ES-I3 (cell line): ENCODE results near the gene ZFHX2.
"Not testable (repeated sequence)": the region's sequence is repeated elsewhere in the genome, so short reads cannot be mapped to it uniquely, and the experiment has no call there.

Experiments
- H3K36me3 ChIP-seq: 2 replicates; pipeline ENCODE4 v1.6.1; 2013; ENCODE audit warnings: mild to moderate bottlenecking, low read length, control low read depth, moderate library complexity; ENCODE audit not compliant: insufficient read depth
- H3K4me1 ChIP-seq: 2 replicates; pipeline ENCODE4 v1.6.1; 2013; ENCODE audit warnings: mild to moderate bottlenecking, control low read depth, low read length; ENCODE audit not compliant: insufficient read depth
- H3K9ac ChIP-seq: 2 replicates; pipeline ENCODE4 v1.6.1; 2013; ENCODE audit warnings: low read depth, mild to moderate bottlenecking, low read length, moderate library complexity
- H3K9me3 ChIP-seq: 2 replicates; pipeline ENCODE4 v1.6.1; 2013; ENCODE audit warnings: mild to moderate bottlenecking, low read length, moderate library complexity; ENCODE audit not compliant: control insufficient read depth, insufficient read depth

Gene ZFHX2

DNA sequence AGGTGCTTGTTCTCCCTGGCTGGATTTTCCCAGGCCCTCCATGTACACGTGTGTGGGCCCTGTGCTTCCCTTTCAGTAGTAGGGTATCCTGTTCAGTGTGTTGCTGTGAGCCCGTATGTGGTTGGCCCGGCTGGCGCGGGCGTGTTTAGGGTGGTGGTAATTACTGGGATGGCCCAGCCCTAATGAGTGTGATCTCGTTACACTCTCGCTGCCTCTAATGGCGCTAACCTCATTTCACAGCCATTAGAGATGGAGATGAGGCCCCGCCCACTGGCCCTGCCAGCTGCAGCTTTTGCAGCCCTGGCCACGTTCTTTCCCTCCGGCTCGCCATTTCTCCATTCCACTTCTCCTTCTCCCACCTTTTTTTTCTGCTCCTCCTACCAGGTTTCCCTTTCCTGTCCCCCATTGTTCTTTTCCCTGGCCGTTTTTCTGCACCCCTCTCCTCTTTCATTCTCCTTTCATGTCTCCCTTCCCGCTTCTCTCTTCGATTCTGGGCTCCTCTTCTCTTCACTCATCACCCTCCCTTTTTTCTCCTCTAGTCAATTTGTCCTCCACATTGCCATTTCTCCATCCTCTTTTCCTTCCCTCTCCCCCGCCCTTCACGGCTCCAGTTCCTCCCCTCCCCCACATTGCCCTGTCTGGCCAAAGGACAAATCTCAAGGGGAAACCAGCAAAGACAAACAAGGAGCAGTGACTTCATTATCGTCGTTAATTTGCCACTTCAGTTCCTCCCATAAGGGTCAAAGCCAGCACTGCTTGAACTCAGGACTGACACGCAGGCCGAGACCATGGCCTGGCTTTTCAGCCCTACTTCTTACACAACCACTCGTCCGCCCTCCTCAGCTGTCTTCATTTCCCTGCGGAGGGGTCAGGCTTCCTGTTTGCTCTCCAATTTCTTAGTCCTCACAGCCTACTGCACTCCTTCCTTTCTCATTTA lies 6.8 kb downstream of the ZFHX2 start:
- Histone ChIP-seq H3K9me3 (no peaks in the 10 kb centered on the region), H3K4me1 (peaks cover 52% of the 10 kb centered on the region), H3K9ac (peak overlapping the region; percentile 38), H3K36me3 (peaks cover 6% of the 10 kb centered on the region; the same call in 1 of the 2 replicates)

DNA sequence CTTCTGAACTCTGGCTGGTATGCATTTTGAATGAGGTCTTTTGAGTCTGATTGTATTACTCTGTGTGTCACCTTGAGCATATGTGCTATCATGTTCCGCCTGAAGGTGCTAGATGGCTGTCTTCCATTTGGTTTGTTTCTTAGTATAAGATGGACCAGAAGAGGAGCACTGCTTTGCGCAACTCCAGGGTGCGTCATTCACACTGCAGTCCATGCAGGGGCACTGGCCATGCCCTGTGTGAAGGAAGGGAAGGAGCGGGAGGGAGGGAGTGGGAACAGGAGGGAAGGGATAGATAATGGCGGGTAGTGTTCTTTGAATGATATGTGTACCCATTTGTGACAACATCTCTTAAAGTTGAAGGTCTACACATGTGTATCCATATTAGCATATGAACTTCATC lies 8.2 kb downstream of the ZFHX2 start:
- Histone ChIP-seq H3K4me1 (peaks cover 50% of the 10 kb centered on the region), H3K9me3 (no peaks in the 10 kb centered on the region), H3K36me3 (peaks cover 6% of the 10 kb centered on the region; the same call in 1 of the 2 replicates), H3K9ac (no peak overlapping the region)

DNA sequence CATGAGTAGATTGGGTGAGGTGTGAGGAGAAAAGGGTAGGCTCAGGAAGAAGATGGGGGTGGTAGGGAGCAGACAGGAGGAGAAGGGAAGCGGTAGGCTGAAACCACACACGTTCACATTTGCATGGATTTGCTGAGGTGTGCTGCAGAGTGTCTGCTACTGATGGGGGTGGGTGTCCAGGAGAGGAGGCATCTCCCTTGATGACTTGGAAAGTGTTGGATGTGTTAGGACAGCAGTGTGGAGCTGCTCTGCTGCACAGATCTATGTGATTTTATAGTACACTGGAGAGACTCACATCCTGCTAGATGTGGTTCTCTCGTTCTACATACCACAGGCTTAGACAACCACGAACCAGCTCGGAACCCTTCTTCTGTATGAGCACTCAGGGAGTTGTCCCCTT lies 9.3 kb downstream of the ZFHX2 start:
- no peaks in the 10 kb centered on the region for H3K9me3 ChIP-seq
- H3K4me1 ChIP-seq: peaks cover 39% of the 10 kb centered on the region
- no peak overlapping the region for H3K9ac ChIP-seq
- peaks cover 6% of the 10 kb centered on the region; the same call in 1 of the 2 replicates for H3K36me3 ChIP-seq

DNA sequence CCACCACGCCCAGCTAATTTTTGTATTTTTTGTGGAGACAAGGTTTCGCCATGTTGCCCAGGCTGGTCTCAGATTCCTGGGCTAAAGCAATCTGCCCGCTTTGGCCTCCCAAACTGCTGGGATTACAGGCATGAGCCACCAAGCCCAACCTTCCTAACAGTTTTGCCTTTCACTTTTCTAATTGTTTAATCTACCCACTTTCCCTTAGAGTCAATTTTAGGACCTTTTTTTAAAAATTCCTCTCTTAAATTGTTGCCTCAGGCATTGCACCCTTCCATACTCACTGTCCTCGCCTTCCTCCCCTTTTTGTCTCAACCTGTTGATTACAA lies 11.5 kb downstream of the ZFHX2 start:
- peaks cover 6% of the 10 kb centered on the region; the same call in 1 of the 2 replicates for H3K36me3 ChIP-seq
- H3K9me3 ChIP-seq: no peaks in the 10 kb centered on the region
- H3K9ac ChIP-seq: no peak overlapping the region
- peaks cover 31% of the 10 kb centered on the region for H3K4me1 ChIP-seq

DNA sequence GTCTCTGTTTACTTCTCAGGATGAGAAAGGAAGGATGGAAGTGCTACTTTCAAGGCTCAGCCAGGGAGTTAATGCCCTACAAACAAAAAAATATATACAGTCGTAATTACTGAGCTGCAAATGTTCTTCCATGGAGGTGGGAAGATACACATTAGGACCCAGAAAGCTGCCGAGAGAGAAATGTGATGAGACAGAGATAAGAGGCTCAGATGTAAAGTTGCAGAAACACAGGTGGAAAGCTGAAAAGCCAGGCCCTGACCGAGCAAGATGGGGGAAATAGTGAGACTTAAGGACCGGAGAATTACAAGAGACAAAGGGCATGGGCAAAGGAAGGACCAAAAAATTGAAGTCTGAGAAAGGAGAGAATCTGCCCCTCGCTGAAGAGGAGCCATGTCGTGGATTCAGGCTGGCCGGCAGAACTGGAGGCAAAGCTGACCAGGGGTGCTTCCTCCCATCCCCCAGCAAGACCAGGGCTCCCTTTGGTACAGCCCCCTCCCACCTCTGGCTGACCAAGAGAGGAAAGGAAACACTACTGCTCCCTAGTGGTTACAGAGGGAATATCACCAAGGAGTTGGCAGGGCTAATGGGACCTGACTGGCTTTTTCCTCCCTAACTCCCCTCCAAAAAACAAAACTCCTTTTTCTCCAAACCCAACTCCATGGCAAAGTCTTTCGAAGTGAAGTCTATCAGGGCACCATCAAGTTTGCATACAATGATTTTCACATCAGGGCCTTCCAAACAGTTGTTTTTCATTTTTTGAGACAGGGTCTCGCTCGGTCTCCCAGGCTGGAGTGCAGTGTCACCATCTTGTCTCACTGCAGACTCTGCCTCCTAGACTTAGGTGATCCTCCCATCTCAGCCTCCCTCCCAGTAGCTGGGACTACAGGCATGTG lies 12.1 kb downstream of the ZFHX2 start:
- Histone ChIP-seq H3K9ac (peak overlapping the region; percentile 82), H3K4me1 (peaks cover 31% of the 10 kb centered on the region), H3K36me3 (peaks cover 6% of the 10 kb centered on the region; the same call in 1 of the 2 replicates), H3K9me3 (no peaks in the 10 kb centered on the region)

DNA sequence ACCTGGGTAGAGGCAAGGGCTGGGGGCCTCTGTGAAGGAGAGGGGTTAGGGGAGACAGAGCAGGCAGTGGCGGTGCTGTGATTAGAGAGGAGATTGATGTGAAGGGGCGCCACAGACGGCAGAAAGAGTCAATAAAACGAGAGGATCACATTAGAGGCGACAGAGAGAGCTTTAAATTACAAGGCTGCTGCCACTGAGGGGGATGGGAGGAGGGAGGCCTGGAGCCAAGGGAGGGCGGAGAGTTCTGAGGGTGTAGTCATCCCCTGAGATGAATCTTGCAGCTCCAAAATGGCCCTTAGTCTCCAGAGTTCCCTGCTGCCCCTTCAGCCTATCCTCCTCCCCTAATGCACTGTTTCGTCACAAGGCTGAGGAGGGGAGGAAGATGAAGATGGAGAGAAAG lies 12.8 kb downstream of the ZFHX2 start:
- H3K9ac ChIP-seq: peak overlapping the region; percentile 82
- H3K9me3 ChIP-seq: no peaks in the 10 kb centered on the region
- H3K36me3 ChIP-seq: peaks cover 6% of the 10 kb centered on the region; the same call in 1 of the 2 replicates
- peaks cover 27% of the 10 kb centered on the region for H3K4me1 ChIP-seq

DNA sequence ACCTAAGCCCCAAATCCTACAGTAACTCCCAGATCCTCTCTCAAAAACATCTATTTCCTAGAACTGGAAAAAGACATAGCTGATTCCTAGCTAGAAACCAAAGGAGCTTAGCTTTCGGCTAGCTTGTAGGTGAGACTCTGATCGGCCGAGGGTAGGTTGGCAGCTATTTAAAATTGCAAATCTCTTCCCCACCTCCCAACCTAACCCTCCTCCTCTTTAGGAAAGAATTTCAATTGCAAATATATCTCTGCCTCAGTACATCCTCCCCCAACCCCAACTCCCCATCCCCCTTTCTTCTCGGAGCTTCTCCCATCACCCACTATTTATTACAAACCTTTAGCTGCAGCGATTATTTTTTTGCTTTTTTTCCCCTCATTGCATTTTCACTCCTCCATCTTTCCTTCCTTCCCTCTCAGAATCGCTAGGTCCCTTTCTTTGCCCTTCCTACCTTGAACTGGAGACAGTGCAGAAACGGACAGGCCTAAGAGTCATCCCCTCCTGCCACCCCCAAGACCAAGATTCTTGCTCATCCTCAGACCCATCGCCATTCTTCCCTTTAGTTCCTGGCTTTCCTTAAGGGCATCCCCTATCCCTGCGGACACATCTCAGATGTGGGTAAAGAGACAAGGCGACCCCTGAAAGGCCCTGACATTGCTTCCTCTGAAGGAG lies 13.4 kb downstream of the ZFHX2 start:
- Histone ChIP-seq H3K9ac (peak overlapping the region; percentile 82), H3K9me3 (no peaks in the 10 kb centered on the region), H3K4me1 (peaks cover 27% of the 10 kb centered on the region), H3K36me3 (peaks cover 5% of the 10 kb centered on the region; the same call in 1 of the 2 replicates)

DNA sequence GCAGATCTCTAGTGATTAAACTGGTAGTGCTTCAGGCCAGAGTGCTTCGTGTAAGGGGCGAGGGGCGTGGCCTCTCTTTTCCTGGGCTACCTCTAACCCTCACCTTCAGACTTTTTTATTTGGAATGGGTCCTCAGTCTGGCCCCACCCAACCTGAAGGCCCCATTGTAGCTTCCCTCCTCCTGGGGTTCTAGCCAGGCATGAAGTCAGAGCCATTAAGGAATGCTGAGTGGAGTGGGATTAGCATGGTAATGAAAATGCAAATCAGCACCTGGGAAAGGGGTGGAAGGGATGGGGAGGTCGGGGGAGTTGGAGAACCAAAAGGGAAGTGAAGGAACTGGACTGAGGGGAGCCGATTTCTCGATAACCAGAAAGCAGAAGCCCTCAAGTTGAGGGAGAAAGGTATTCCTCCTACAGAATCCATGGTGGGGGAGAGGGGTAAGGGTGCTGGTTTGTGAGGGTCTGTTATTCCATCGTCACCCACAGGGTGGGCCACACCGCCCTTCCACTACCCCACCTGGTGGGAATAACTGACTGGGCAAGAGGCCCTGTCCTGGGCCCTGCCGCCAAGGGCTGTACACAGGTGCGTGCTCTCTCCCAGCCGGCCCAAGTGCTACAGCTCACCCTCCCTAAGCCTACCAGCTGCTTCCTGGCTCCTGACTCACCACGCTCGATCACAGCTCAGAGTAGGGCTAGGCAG lies 14.1 kb downstream of the ZFHX2 start:
- H3K36me3 ChIP-seq: peaks cover 3% of the 10 kb centered on the region; the same call in 1 of the 2 replicates
- no peaks in the 10 kb centered on the region for H3K9me3 ChIP-seq
- peak overlapping the region; percentile 82 for H3K9ac ChIP-seq
- H3K4me1 ChIP-seq: peaks cover 27% of the 10 kb centered on the region

DNA sequence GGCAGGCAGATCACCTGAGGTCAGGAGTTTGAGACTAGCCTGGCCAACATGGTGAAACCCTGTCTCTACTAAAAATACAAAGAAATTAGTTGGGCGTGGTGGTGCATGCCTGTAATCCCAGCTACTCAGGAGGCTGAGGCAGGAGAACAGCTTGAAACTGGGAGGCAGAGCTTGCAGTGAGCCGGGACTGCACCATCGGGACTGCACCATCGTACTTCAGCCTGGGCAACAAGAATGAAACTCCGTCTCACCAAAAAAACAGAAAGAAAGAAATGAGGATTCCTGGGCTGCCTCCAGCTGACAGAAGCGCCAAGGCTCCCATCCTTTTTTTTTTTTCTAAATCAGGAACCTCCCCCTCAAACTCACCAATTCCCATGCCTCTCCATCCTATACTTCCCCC lies 14.7 kb downstream of the ZFHX2 start:
- peaks cover 27% of the 10 kb centered on the region for H3K4me1 ChIP-seq
- peak overlapping the region; percentile 82 for H3K9ac ChIP-seq
- not testable (repeated sequence) for H3K36me3 ChIP-seq, H3K9me3 ChIP-seq

DNA sequence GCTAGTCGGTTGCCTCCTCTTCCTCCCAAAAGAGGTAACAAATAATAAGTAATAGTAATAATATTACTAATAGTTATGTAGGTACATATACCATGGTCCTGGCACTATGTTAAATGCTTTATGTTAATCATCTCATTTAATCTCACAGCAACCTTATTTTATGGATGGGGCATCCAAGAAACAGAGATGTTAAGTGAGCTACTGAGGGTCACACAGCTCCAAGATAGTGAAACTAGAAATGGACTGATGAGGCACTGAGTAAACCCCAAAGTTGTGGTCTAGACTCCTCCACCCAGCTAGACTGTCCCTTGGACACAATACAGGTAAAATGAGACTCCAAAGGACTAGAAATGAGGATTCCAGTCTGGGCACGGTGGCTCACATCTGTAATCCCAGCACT lies 15.1 kb downstream of the ZFHX2 start:
- Histone ChIP-seq H3K36me3 (peaks cover 3% of the 10 kb centered on the region), H3K9me3 (no peaks in the 10 kb centered on the region)

DNA sequence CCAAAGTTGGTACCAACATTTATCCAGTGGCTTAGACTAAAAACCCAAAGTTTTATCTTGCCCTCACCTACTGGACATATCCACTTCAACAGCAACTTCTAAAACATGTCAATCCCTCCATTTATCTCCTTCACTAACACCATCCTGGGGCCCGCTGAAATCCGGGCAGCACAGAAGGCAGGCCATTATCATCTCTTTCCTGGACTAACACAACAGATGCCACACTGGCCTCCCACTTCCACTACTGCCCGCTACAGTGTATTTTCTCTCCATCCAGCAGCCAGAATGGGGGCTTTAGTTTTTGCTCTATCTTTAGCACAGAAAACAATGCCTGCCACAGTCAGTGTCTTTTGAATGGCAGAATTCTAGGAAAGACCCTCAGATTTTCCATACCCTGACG lies 15.6 kb downstream of the ZFHX2 start:
- Histone ChIP-seq H3K36me3 (peaks cover 3% of the 10 kb centered on the region), H3K9me3 (no peaks in the 10 kb centered on the region), H3K9ac (no peak overlapping the region), H3K4me1 (peaks cover 27% of the 10 kb centered on the region)

More for the DNA sequence above, 15.1 kb downstream of the ZFHX2 start:
- peaks cover 27% of the 10 kb centered on the region for H3K4me1 ChIP-seq
- H3K9ac ChIP-seq: no peak overlapping the region

DNA sequence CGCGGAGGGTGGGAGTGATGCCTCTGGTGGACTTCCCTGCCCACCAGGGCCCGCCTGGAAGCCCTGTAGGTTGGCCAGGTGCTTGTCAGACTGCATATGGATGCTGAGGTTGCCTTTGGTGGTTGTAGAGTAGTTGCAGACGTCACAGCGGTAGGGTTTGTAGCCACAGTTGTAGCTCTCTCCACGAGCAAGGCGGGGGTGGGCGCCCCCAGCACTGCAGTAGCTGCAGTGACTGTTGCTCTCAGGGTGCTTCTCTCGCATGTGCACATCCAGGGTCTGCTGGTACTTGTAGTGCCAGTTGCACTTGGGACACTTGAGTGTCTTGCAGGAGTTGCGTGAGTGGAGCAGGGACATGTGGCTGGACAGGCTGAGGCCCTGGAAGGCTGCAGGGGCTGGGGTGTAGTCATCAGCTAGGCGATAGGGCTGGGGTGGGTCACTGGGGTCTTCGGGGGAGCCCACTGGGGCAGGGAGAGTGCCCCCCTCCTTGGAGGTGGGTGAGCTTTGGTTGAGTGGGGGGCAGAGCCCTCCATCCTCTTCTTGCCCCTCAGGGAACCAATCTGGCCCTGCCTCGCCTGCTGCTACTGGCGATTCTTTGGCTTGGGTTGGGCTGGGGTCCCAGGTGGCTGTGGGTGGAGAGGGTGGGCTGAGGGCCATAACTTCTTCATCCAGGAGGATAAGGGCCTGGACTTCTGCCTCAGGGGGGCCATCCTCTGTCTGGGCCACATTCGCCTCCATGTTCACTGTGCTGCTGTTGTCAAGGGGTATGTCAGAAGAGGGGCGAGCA lies 17.7 kb downstream of the ZFHX2 start:
- Histone ChIP-seq H3K4me1 (peaks cover 22% of the 10 kb centered on the region), H3K9me3 (no peaks in the 10 kb centered on the region), H3K9ac (no peak overlapping the region), H3K36me3 (peaks cover 3% of the 10 kb centered on the region)

DNA sequence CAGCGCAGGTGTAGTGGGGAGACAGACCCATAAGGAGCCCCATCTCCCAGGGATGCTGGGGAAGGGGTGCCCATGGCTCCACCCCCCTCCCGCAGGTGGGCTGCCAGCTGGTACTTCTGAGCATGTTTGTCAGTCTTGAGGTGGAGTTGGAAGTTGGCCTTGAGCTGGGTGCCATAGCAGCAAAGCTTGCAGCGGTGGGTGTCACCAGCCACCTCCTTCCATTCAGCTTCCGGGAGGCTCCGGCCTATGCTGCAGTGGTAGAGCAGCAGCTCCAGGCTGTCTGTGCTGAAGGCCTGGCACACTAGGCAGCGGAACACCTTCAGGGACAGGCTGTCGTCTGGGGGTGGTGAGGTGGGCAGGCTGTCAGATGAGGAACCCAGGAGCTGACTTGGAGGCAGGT lies 18.9 kb downstream of the ZFHX2 start:
- Histone ChIP-seq H3K9me3 (no peaks in the 10 kb centered on the region), H3K4me1 (peaks cover 26% of the 10 kb centered on the region), H3K9ac (no peak overlapping the region), H3K36me3 (peaks cover 3% of the 10 kb centered on the region)
